ENCODE data around the gene SLC4A3.

DNA sequence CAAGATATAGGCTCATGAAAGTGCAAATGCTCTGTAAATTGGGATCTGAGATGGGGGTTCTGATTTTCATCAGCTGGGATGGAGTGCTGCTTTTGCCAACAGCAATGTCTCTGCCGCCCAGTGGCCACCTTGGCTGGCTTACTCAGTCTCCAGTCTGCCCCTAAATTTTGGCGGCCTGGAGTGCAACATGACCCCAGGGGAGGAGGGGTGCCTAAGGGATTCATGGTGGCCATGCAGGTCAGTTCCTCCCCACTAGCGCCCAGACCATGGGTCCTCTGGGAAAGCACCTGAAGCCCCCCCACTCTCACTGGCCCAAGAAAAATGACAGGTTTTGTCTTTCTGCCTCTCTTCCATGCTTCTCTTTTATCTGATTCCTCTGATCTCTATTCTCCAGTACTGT is 45.0 kb downstream of the SLC4A3 start:
- TF ChIP-seq, protein P1, sequence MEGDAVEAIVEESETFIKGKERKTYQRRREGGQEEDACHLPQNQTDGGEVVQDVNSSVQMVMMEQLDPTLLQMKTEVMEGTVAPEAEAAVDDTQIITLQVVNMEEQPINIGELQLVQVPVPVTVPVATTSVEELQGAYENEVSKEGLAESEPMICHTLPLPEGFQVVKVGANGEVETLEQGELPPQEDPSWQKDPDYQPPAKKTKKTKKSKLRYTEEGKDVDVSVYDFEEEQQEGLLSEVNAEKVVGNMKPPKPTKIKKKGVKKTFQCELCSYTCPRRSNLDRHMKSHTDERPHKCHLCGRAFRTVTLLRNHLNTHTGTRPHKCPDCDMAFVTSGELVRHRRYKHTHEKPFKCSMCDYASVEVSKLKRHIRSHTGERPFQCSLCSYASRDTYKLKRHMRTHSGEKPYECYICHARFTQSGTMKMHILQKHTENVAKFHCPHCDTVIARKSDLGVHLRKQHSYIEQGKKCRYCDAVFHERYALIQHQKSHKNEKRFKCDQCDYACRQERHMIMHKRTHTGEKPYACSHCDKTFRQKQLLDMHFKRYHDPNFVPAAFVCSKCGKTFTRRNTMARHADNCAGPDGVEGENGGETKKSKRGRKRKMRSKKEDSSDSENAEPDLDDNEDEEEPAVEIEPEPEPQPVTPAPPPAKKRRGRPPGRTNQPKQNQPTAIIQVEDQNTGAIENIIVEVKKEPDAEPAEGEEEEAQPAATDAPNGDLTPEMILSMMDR (IDR thresholded peaks at IDR 0.05) = no peak
- TF ChIP-seq POLR2A (IDR thresholded peaks at IDR 0.05) = no peak
- TF ChIP-seq EP300 (IDR thresholded peaks at IDR 0.05) = no peak
- TF ChIP-seq POLR2AphosphoS5 (IDR thresholded peaks at IDR 0.05) = no peak

All from suprapubic skin (tissue), 4 donors.